HL-60 (cell line): ENCODE measurements around the gene BCAP29.
A peak's percentile ranks its signal among the peaks of the same experiment; 100 is the strongest.
"Not testable (repeated sequence)": the region's sequence is repeated elsewhere in the genome, so short reads cannot be mapped to it uniquely, and the experiment has no call there.

Experiments used
- DNase-seq, 2 experiments: peaks; one replicate each; pipeline ENCODE4 v3.0.0-alpha.2; 2010 to 2020; ENCODE audit warnings: low read depth in 1 of 2, low spot score in 1 of 2
- H3K27ac ChIP-seq: fragments of 250-450 bp; sonication (Bioruptor Pico); replicated peaks from 2 replicates; pipeline ENCODE4 v1.5.1; 2020; ENCODE audit warnings: mild to moderate bottlenecking, moderate library complexity
- H3K27me3 ChIP-seq: fragments of 250-450 bp; sonication (Bioruptor Pico); 2 replicates; pipeline ENCODE4 v1.5.1; 2021; ENCODE audit warnings: mild to moderate bottlenecking, moderate library complexity; ENCODE audit not compliant: insufficient read depth, poor library complexity, severe bottlenecking
- H3K4me3 ChIP-seq: replicated peaks from 2 replicates; pipeline ENCODE4 v1.5.1; 2011; ENCODE audit warnings: mild to moderate bottlenecking, control low read depth, low read length; ENCODE audit not compliant: insufficient read depth
- CTCF ChIP-seq: IDR thresholded peaks from one replicate; pipeline ENCODE4 v1.5.1; 2011; ENCODE audit warnings: low read length, control low read depth, inconsistent platforms; ENCODE audit not compliant: insufficient read depth
- GABPA ChIP-seq: IDR thresholded peaks from 2 replicates; pipeline ENCODE4 v1.6.1; 2012; ENCODE audit warnings: low read depth
- POLR2AphosphoS5 ChIP-seq: IDR thresholded peaks from 2 replicates; pipeline ENCODE4 v1.6.1; 2012; ENCODE audit warnings: low read depth
- REST ChIP-seq: IDR thresholded peaks from 2 replicates; pipeline ENCODE4 v1.6.1; 2012; ENCODE audit warnings: low read depth; ENCODE audit not compliant: insufficient replicate concordance
- SPI1 ChIP-seq: IDR thresholded peaks from 2 replicates; pipeline ENCODE4 v1.6.1; 2012; ENCODE audit warnings: low read depth, mild to moderate bottlenecking, borderline replicate concordance
- long read RNA-seq: library from polyadenylated mRNA; unstranded; transcript quantifications from one replicate; pipeline ENCODE4 v2.0.0, GENCODE V29; 2020

BCAP29 gene
- long read RNA-seq, full-length matches to known transcripts: 121 of 139 reads
- long read RNA-seq, partial matches to known transcripts: 8 of 139 reads
- long read RNA-seq, other reads (novel, unspliced or antisense): 10 of 139 reads

GRCh38 chr7:107579885-107580715 lies at the start of gene BCAP29:
Gene BCAP29, plus strand, starts transcription at chr7:107580246. Its CDS starts 527 bp downstream, at chr7:107580773.
- Histone ChIP-seq H3K27me3 (no peaks in the 10 kb centered on the region), H3K4me3 (peak within 1 kb of the TSS; percentile 86), H3K27ac (peak within 1 kb of the TSS; percentile 75)
- TF ChIP-seq REST (no peak), CTCF (no peak), GABPA (no peak), POLR2AphosphoS5 (peak; percentile 49; the same call in 1 of the 2 replicates), SPI1 (no peak)
- DNase-seq: peak in 1 of 2 experiments; percentile 60

GRCh38 chr7:107530751-107531150 lies 49.3 kb upstream of the BCAP29 start:
- no peaks in the 10 kb centered on the region for H3K27me3 ChIP-seq
- H3K4me3 ChIP-seq: no peak overlapping the region
- no peak for DNase-seq
- no peak for TF ChIP-seq GABPA
- TF ChIP-seq REST: no peak
- no peak for TF ChIP-seq SPI1
- no peak overlapping the region for H3K27ac ChIP-seq

- H3K27me3 ChIP-seq: no peaks in the 10 kb centered on the region
- no peak for DNase-seq
- H3K27ac ChIP-seq: no peak overlapping the region
- no peak overlapping the region for H3K4me3 ChIP-seq
- TF ChIP-seq CTCF (no peak), POLR2AphosphoS5 (no peak), REST (no peak), GABPA (no peak), SPI1 (no peak)
Observed at GRCh38 chr7:107534139-107534538, 45.9 kb upstream of the BCAP29 start.

- H3K27ac ChIP-seq, DNase-seq, H3K27me3 ChIP-seq, H3K4me3 ChIP-seq: not testable (repeated sequence)
Observed at GRCh38 chr7:107537228-107537627, 42.8 kb upstream of the BCAP29 start.
